ENCODE data around the gene SYMPK.

- TF ChIP-seq, protein P1, sequence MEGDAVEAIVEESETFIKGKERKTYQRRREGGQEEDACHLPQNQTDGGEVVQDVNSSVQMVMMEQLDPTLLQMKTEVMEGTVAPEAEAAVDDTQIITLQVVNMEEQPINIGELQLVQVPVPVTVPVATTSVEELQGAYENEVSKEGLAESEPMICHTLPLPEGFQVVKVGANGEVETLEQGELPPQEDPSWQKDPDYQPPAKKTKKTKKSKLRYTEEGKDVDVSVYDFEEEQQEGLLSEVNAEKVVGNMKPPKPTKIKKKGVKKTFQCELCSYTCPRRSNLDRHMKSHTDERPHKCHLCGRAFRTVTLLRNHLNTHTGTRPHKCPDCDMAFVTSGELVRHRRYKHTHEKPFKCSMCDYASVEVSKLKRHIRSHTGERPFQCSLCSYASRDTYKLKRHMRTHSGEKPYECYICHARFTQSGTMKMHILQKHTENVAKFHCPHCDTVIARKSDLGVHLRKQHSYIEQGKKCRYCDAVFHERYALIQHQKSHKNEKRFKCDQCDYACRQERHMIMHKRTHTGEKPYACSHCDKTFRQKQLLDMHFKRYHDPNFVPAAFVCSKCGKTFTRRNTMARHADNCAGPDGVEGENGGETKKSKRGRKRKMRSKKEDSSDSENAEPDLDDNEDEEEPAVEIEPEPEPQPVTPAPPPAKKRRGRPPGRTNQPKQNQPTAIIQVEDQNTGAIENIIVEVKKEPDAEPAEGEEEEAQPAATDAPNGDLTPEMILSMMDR (IDR thresholded peaks at IDR 0.05) = no peak
- TF ChIP-seq EZH2phosphoT487 (IDR thresholded peaks at IDR 0.05; ENCODE audit: borderline replicate concordance, low read depth) (no peak), GATA2 (CRISPR knock-in tag; IDR thresholded peaks at IDR 0.05) (no peak), NFIC (IDR thresholded peaks at IDR 0.05; ENCODE audit: borderline replicate concordance) (no peak), TAF1 (IDR thresholded peaks at IDR 0.05; ENCODE audit: borderline replicate concordance, low read depth, low read length) (no peak), MAX (IDR thresholded peaks at IDR 0.05; ENCODE audit: low read depth) (no peak), RAD21 (IDR thresholded peaks at IDR 0.05; ENCODE audit: low read length) (no peak), SIN3A (IDR thresholded peaks at IDR 0.05; ENCODE audit: borderline replicate concordance, low read depth, low read length) (no peak), POLR2AphosphoS5 (IDR thresholded peaks at IDR 0.05; ENCODE audit: low read depth, low read length) (no peak), MXI1 (IDR thresholded peaks at IDR 0.05; ENCODE audit: low read depth, low read length) (no peak), JUND (IDR thresholded peaks at IDR 0.05) (no peak), TEAD4 (IDR thresholded peaks at IDR 0.05; ENCODE audit: borderline replicate concordance, insufficient read depth) (no peak), YY1 (IDR thresholded peaks at IDR 0.05; ENCODE audit: low read depth) (no peak), REST (IDR thresholded peaks at IDR 0.05; ENCODE audit: low read depth, low read length) (no peak)
Observed at GRCh38 chr19:45821103-45821521, 41.8 kb downstream of the SYMPK start.

Data from SK-N-SH (cell line).